A673 (cell line): ENCODE data around the gene KRCC1.

ENCODE experiments used
- EZH2 ChIP-seq: fragments of 200-600 bp; sonication (generic); IDR thresholded peaks from 2 replicates; pipeline ENCODE4 v1.6.1; 2017; ENCODE audit warnings: borderline replicate concordance, low read depth, mild to moderate bottlenecking, mixed read lengths, antibody characterized with exemption, low read length; ENCODE audit not compliant: poor library complexity, severe bottlenecking
- TF ChIP-seq, protein P1 (sequence below): fragments of 300-800, 200-600 bp; sonication (generic); conservative IDR thresholded peaks from 2 replicates; pipeline ENCODE4 v1.5.1; 2017; ENCODE audit warnings: low read depth, mild to moderate bottlenecking, antibody characterized with exemption, low read length, moderate library complexity, mixed read lengths

DNA sequence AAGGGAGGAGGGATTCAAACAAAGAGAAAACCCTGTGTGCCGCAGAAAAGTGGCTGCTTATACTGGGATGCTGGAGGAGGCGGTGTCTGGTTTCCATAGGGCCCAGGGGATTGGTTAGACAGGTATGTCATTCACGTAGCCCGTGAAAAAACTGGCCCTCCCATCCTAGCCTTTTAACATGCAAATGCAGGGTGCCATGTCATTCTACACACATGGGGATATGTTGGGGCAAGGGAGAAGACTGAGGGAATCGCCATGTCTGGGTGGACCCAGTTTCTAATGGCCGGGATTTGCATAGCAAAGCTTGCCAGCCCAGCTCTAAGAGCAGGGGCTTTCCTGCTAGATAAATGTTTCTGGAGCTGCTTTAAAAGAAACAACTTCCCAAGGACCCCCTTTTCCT is 31.1 kb downstream of the KRCC1 start:
- no peak for TF ChIP-seq EZH2
- TF ChIP-seq, protein P1, sequence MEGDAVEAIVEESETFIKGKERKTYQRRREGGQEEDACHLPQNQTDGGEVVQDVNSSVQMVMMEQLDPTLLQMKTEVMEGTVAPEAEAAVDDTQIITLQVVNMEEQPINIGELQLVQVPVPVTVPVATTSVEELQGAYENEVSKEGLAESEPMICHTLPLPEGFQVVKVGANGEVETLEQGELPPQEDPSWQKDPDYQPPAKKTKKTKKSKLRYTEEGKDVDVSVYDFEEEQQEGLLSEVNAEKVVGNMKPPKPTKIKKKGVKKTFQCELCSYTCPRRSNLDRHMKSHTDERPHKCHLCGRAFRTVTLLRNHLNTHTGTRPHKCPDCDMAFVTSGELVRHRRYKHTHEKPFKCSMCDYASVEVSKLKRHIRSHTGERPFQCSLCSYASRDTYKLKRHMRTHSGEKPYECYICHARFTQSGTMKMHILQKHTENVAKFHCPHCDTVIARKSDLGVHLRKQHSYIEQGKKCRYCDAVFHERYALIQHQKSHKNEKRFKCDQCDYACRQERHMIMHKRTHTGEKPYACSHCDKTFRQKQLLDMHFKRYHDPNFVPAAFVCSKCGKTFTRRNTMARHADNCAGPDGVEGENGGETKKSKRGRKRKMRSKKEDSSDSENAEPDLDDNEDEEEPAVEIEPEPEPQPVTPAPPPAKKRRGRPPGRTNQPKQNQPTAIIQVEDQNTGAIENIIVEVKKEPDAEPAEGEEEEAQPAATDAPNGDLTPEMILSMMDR: no peak
